ENCODE measurements around the gene PEMT.

DNA sequence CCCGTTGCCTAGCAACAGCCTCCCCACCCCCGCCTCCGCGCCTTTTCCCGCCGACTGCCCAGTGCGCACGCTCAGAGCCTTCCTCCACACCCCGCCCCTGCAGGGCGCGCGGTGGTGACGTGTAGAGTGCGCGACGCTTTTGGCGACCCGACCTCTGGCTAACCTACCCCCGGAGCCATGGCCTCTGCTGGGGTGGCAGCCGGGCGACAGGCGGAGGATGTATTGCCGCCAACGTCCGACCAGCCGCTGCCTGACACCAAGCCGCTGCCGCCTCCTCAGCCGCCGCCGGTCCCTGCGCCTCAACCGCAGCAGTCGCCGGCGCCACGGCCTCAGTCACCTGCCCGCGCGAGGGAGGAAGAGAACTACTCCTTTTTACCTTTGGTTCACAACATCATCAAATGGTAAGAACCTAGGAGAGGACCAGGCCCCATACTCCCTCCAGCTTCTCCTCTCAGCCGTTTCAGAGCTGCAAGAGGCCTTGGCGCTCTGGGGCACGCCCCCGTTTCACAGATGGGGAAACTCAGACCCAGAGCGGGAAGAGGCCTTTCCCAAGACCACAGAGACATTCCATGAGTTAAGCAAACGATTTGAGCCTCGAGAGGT lies 114.5 kb downstream of the PEMT start, which contains the start of gene MED9:
- TF ChIP-seq CTCF (IDR thresholded peaks at IDR 0.05) (no peak), POLR2A (IDR thresholded peaks at IDR 0.05) (peak in 1 of 2 donors; percentile 62)
